ENCODE measurements around the gene DOCK3. TPM values are rescaled to one million over a fixed set of nuclear protein-coding genes. Genes with fewer than 3 reads are reported as not detected.
A peak's percentile ranks its signal among the peaks of the same experiment; 100 is the strongest.
"Not testable (repeated sequence)": the region's sequence is repeated elsewhere in the genome, so short reads cannot be mapped to it uniquely, and the experiment has no call there.

The DOCK3 gene
- total RNA-seq, 2 experiments from 2014 or later = 2.5 to 2.6 TPM

- no peaks in the 10 kb centered on the region for H3K27me3 Mint-ChIP-seq
- no peak for DNase-seq
- POLR2A ChIA-PET = no interaction called here
- no peak for ATAC-seq
- intact Hi-C loops (cut with DNase I, micrococcal nuclease) = no loop called here
- no peak overlapping the region for H3K4me3 Mint-ChIP-seq
- no peak overlapping the region for H3K27ac Mint-ChIP-seq
- H3K9me3 Mint-ChIP-seq (ENCODE audit: low read depth) = no peaks in the 10 kb centered on the region
- H3K4me1 Mint-ChIP-seq = no peaks in the 10 kb centered on the region
- H3K36me3 Mint-ChIP-seq (ENCODE audit: low read depth) = no peaks in the 10 kb centered on the region
- CTCF ChIA-PET = interaction anchor here (0.6 kb wide), 1 partner anchor 44 kb away, joined by 3 read pairs; no protein-coding TSS in a partner anchor
These were observed 400.6 kb downstream of the DOCK3 start for GRCh38 chr3:51075221-51075775.

- ATAC-seq (no peak), DNase-seq (no peak)
- H3K9me3 Mint-ChIP-seq (ENCODE audit: low read depth) = peaks cover 21% of the 10 kb centered on the region
- intact Hi-C loops (cut with DNase I, micrococcal nuclease) = no loop called here
- CTCF ChIA-PET = no interaction called here
- no peaks in the 10 kb centered on the region for H3K27me3 Mint-ChIP-seq
- POLR2A ChIA-PET = interaction anchor here (0.6 kb wide), 1 partner anchor 10 kb away, joined by 3 read pairs; no protein-coding TSS in a partner anchor
- no peaks in the 10 kb centered on the region for H3K4me1 Mint-ChIP-seq
- no peak overlapping the region for H3K27ac Mint-ChIP-seq
- peaks cover 8% of the 10 kb centered on the region for H3K36me3 Mint-ChIP-seq (ENCODE audit: low read depth)
- no peak overlapping the region for H3K4me3 Mint-ChIP-seq
These were observed 407.6 kb downstream of the DOCK3 start for GRCh38 chr3:51082363-51082762.

- no peaks in the 10 kb centered on the region for H3K4me1 Mint-ChIP-seq
- DNase-seq (no peak), ATAC-seq (no peak)
- peaks cover 21% of the 10 kb centered on the region for H3K9me3 Mint-ChIP-seq (ENCODE audit: low read depth)
- no peak overlapping the region for H3K27ac Mint-ChIP-seq
- no peak overlapping the region for H3K4me3 Mint-ChIP-seq
- CTCF ChIA-PET = no interaction called here
- POLR2A ChIA-PET = no interaction called here
- intact Hi-C loops (cut with DNase I, micrococcal nuclease) = no loop called here
- H3K27me3 Mint-ChIP-seq = no peaks in the 10 kb centered on the region
- H3K36me3 Mint-ChIP-seq (ENCODE audit: low read depth) = peaks cover 8% of the 10 kb centered on the region
These were observed 408.8 kb downstream of the DOCK3 start for GRCh38 chr3:51083490-51083889.

- POLR2A ChIA-PET; H3K4me3 Mint-ChIP-seq; H3K9me3 Mint-ChIP-seq (ENCODE audit: low read depth); H3K4me1 Mint-ChIP-seq; intact Hi-C loops (cut with DNase I, micrococcal nuclease); ATAC-seq; H3K36me3 Mint-ChIP-seq (ENCODE audit: low read depth); H3K27ac Mint-ChIP-seq; H3K27me3 Mint-ChIP-seq; DNase-seq; CTCF ChIA-PET: not testable (repeated sequence)
These were observed 417.4 kb downstream of the DOCK3 start for GRCh38 chr3:51092141-51092540.

GRCh38 chr3:51094838-51095237 lies 420.1 kb downstream of the DOCK3 start:
- intact Hi-C loops (cut with DNase I, micrococcal nuclease); H3K9me3 Mint-ChIP-seq (ENCODE audit: low read depth); ATAC-seq; DNase-seq; POLR2A ChIA-PET; H3K4me1 Mint-ChIP-seq; CTCF ChIA-PET; H3K27me3 Mint-ChIP-seq; H3K36me3 Mint-ChIP-seq (ENCODE audit: low read depth); H3K4me3 Mint-ChIP-seq; H3K27ac Mint-ChIP-seq: not testable (repeated sequence)

- Mint-ChIP-seq H3K4me3 (no peak overlapping the region), H3K9me3 (ENCODE audit: low read depth) (peaks cover 5% of the 10 kb centered on the region), H3K36me3 (ENCODE audit: low read depth) (peaks cover 2% of the 10 kb centered on the region), H3K27ac (no peak overlapping the region), H3K4me1 (peaks cover 5% of the 10 kb centered on the region), H3K27me3 (peaks cover 4% of the 10 kb centered on the region)
- DNase-seq = peak; percentile 43
- ChIA-PET POLR2A (interaction anchor here (0.6 kb wide), 1 partner anchor 285 kb away, joined by 8 read pairs; the partner anchor contains the start of gene MANF), CTCF (interaction anchor here (0.9 to 1.9 kb wide), 5 partner anchors 9 to 484 kb away, joined by 3 to 6 read pairs (median 3); no protein-coding TSS in a partner anchor)
- no peak for ATAC-seq
- intact Hi-C loops (cut with DNase I, micrococcal nuclease) = loop anchor here (5.0 kb wide), 1 partner anchor 272 kb away; no protein-coding TSS in a partner anchor
These were observed 425.2 kb downstream of the DOCK3 start for GRCh38 chr3:51099794-51100535.

- Mint-ChIP-seq H3K4me1 (peaks cover 5% of the 10 kb centered on the region), H3K4me3 (no peak overlapping the region), H3K27ac (no peak overlapping the region), H3K9me3 (ENCODE audit: low read depth) (peaks cover 5% of the 10 kb centered on the region), H3K36me3 (ENCODE audit: low read depth) (peaks cover 2% of the 10 kb centered on the region), H3K27me3 (peaks cover 4% of the 10 kb centered on the region)
- ATAC-seq (no peak), DNase-seq (no peak)
- intact Hi-C loops (cut with DNase I, micrococcal nuclease) = loop anchor here (5.0 kb wide), 1 partner anchor 272 kb away; no protein-coding TSS in a partner anchor
- ChIA-PET POLR2A (interaction anchor here (0.6 kb wide), 1 partner anchor 285 kb away, joined by 8 read pairs; the partner anchor contains the start of gene MANF), CTCF (interaction anchor here (0.9 to 1.9 kb wide), 5 partner anchors 10 to 485 kb away, joined by 3 to 6 read pairs (median 3); no protein-coding TSS in a partner anchor)
These were observed 425.8 kb downstream of the DOCK3 start for GRCh38 chr3:51100536-51100851.

GRCh38 chr3:51102396-51102795 lies 427.7 kb downstream of the DOCK3 start:
- ATAC-seq = no peak
- Mint-ChIP-seq H3K9me3 (ENCODE audit: low read depth) (no peaks in the 10 kb centered on the region), H3K27me3 (peaks cover 2% of the 10 kb centered on the region), H3K27ac (no peak overlapping the region), H3K4me3 (no peak overlapping the region), H3K4me1 (peaks cover 5% of the 10 kb centered on the region), H3K36me3 (ENCODE audit: low read depth) (peaks cover 1% of the 10 kb centered on the region)
- ChIA-PET POLR2A (no interaction called here), CTCF (no interaction called here)
- DNase-seq = no peak
- intact Hi-C loops (cut with DNase I, micrococcal nuclease) = loop anchor here (5.0 kb wide), 1 partner anchor 270 kb away; no protein-coding TSS in a partner anchor

- CTCF ChIA-PET = interaction anchor here (0.6 to 1.3 kb wide), 2 partner anchors 35 to 1036 kb away, joined by 3 to 5 read pairs; no protein-coding TSS in a partner anchor
- ATAC-seq = no peak
- Mint-ChIP-seq H3K27me3 (peaks cover 2% of the 10 kb centered on the region), H3K4me1 (no peaks in the 10 kb centered on the region), H3K36me3 (ENCODE audit: low read depth) (peaks cover 6% of the 10 kb centered on the region), H3K9me3 (ENCODE audit: low read depth) (peaks cover 14% of the 10 kb centered on the region), H3K27ac (no peak overlapping the region), H3K4me3 (no peak overlapping the region)
- POLR2A ChIA-PET = no interaction called here
- intact Hi-C loops (cut with DNase I, micrococcal nuclease) = no loop called here
- no peak for DNase-seq
These were observed 431.6 kb downstream of the DOCK3 start for GRCh38 chr3:51106242-51106876.

- ChIA-PET CTCF (no interaction called here), POLR2A (no interaction called here)
- Mint-ChIP-seq H3K4me3 (no peak overlapping the region), H3K9me3 (ENCODE audit: low read depth) (peaks cover 14% of the 10 kb centered on the region), H3K36me3 (ENCODE audit: low read depth) (peaks cover 6% of the 10 kb centered on the region), H3K27ac (no peak overlapping the region), H3K27me3 (no peaks in the 10 kb centered on the region), H3K4me1 (no peaks in the 10 kb centered on the region)
- intact Hi-C loops (cut with DNase I, micrococcal nuclease) = no loop called here
- no peak for DNase-seq
- ATAC-seq = no peak
These were observed 435.9 kb downstream of the DOCK3 start for GRCh38 chr3:51110586-51110985.

- intact Hi-C loops (cut with DNase I, micrococcal nuclease) = no loop called here
- Mint-ChIP-seq H3K27ac (no peak overlapping the region), H3K4me3 (no peak overlapping the region), H3K9me3 (ENCODE audit: low read depth) (peaks cover 6% of the 10 kb centered on the region), H3K36me3 (ENCODE audit: low read depth) (no peaks in the 10 kb centered on the region), H3K27me3 (peaks cover 2% of the 10 kb centered on the region), H3K4me1 (no peaks in the 10 kb centered on the region)
- ATAC-seq (no peak), DNase-seq (no peak)
- ChIA-PET CTCF (no interaction called here), POLR2A (no interaction called here)
These were observed 448.2 kb downstream of the DOCK3 start for GRCh38 chr3:51122944-51123343.

GRCh38 chr3:51123531-51123930 lies 448.8 kb downstream of the DOCK3 start:
- peaks cover 6% of the 10 kb centered on the region for H3K9me3 Mint-ChIP-seq (ENCODE audit: low read depth)
- CTCF ChIA-PET = no interaction called here

More at GRCh38 chr3:51123531-51123930, 448.8 kb downstream of the DOCK3 start:
- intact Hi-C loops (cut with DNase I, micrococcal nuclease) = no loop called here
- no peak for ATAC-seq
- H3K4me3 Mint-ChIP-seq = no peak overlapping the region
- POLR2A ChIA-PET = no interaction called here
- no peak for DNase-seq
- H3K36me3 Mint-ChIP-seq (ENCODE audit: low read depth) = no peaks in the 10 kb centered on the region
- no peak overlapping the region for H3K27ac Mint-ChIP-seq
- peaks cover 2% of the 10 kb centered on the region for H3K27me3 Mint-ChIP-seq
- H3K4me1 Mint-ChIP-seq = no peaks in the 10 kb centered on the region
